GM13976 (cell line): ENCODE data around the gene ALDH1L1.

Source experiments
- DNase-seq: peaks from one replicate; pipeline ENCODE4 v3.0.0; 2012; ENCODE audit warnings: low spot score
- CTCF ChIP-seq: IDR thresholded peaks from 2 replicates; pipeline ENCODE4 v1.5.1; 2012; ENCODE audit warnings: borderline replicate concordance, mild to moderate bottlenecking; ENCODE audit not compliant: insufficient read depth; ENCODE audit errors: extremely low read depth, missing control alignments, control extremely low read depth
- in situ Hi-C: fragments of 300-500 bp; cut with MboI; formaldehyde crosslinking; loops from one replicate; pipeline ENCODE4 v1.12.0; 2022; ENCODE audit warnings: low sequenced_read_pairs, mixed read lengths, inconsistent platforms; ENCODE audit not compliant: unreplicated experiment

ALDH1L1 gene

DNA sequence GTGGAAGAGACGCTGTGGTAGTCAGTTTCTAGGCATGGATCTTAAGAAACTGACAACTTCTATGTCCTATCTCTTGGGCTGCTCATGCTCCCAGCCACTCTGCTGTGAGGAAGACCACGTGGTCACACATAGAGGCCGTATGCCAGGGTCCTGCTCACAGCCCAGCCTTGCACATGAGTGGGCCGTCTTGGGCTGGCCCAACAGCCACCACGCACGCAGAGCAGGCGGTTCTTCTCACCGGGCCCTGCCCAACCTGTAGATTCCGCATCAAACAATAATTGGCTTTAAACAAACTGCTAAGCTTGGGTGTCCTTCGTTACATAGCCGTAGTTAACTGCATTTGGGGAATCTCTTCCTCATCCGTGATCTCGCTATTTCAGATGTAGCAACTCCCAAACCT, 122.5 kb downstream of the ALDH1L1 start:
- no peak for TF ChIP-seq CTCF
- in situ Hi-C loops: no loop called here
- no peak for DNase-seq

DNA sequence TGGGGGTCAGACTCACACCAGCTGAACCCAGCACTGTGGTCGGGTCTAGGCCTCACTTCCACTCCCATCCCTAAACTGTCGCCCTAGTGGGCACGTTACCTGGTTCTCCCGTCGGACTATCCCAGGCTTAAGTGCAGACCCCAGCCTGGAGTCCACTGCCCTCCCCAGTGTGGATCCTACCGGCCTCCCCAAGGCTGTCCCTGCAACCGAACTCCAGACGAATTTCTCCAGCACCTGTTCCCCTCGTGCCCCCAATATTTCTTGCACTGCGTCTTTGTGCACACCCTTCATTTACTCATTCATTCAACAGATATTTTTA, 122.9 kb downstream of the ALDH1L1 start:
- DNase-seq: no peak
- no peak for TF ChIP-seq CTCF
- in situ Hi-C loops: no loop called here

DNA sequence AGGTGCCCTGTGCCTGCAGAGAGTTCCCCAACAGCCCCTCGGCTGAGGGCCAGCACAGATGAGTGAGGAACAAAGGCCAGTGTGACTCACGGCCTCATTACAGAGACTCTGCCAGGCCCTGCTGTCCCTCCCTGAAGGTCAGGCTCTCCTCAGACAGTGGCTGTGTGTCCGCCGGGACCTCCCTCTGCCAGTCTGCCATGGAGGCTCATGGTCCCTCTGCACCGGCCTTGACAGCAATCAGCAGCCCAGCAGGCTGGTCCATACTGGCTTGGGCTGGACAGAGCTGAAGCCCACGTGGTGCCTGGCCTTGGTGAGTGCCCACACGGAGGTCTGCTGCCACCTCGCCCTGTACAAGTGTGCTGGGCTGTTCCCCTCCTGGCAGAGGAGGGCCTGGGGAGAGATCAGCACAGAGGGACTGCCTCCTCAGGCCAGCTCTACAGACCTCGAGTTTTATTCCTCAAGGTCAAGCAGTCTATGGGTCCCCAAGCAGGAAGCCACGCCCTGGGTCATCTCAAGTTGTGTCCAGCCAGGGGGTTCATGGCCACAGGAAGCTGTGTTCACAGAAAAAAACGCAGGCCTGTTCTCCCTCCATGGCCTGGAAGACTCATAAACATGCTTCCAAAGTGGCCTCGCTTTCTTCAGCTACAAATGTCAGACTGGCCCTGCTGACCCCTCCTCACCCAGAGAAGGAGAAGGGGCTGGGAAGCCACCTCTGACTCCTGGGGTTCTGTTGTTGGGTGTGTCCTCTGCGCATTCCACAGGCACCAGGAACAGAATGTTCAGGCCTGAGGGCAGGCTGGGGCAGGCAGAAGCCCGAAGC, 123.5 kb downstream of the ALDH1L1 start:
- in situ Hi-C loops: no loop called here
- TF ChIP-seq CTCF: no peak
- DNase-seq: no peak

DNA sequence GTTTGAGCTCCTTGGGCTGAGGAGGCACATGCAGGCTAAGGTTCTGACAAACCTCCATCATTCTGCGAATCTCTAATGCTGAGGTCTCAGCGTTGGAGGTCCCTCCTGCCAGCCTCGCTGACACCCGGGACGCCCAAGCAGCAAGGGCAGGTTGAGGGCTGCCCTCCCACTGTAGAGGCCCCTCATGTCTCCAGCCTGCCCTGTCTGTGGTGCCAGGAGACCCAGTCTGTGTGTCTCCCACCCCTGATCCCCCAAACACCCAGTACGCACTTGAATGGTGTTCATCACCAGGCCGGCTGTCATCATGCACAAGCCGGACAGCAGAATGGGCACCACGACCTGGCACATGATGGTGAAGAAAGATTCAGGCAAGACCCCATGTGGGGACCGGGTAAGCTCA, 124.3 kb downstream of the ALDH1L1 start:
- no peak for TF ChIP-seq CTCF
- no peak for DNase-seq
- in situ Hi-C loops: no loop called here

GRCh38 chr3:126054870-126055269, 125.5 kb downstream of the ALDH1L1 start:
- no peak for TF ChIP-seq CTCF
- no peak for DNase-seq
- in situ Hi-C loops: no loop called here

GRCh38 chr3:126053949-126054569, 126.3 kb downstream of the ALDH1L1 start:
- no peak for TF ChIP-seq CTCF
- DNase-seq: no peak
- in situ Hi-C loops: no loop called here
